ENCODE results near the gene SKI. TPM values are rescaled to one million over a fixed set of nuclear protein-coding genes. Genes with fewer than 3 reads are reported as not detected.

The SKI gene
- total RNA-seq, 1 donor from 2014 or later = 66.2 TPM

DNA sequence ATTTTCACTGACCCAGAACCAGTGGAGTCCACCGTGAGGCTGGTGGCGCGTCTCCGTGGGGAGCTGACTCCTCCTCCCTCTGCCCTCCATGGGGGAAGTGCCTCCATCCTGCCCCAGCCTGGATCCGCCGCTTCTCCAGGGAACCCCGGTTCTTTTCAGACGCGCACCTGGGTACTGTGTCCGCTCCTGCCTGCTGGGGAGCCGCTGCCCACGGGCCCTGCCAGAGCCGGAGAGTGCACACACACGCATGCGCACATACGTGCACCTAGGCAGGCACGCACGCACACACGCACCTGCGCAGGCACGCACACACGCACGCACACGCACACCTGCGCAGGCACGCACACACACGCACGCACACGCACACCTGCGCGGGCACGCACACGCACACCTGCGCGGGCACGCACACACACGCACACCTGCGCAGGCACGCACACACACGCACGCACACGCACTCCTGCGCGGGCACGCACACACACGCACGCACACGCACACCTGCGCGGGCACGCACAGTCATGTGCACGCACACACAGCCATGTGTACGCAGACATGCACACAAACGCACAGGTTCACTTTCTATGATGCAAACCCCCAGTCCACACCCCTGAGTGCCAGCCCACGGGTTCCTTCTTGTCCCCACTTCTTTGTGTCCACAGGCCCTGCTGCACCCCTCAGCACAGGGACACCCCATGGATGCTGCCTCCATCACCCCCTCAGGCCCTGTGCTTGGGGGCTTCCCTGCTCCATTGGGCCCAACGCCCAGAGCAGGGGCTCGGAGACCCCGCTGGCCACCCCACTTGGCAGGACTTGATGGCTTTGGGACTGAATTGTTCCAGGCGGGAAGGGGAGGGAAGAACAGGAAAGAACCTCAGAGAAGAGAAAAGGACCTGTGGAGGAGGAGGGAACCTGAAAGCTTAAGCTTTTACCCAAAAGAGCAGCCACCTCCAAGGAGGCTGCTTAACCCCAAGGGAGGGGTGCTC lies 120.5 kb downstream of the SKI start:
- H3K4me1 Mint-ChIP-seq (ENCODE audit: low read depth, unreplicated experiment) = no peaks in the 10 kb centered on the region
- no peaks in the 10 kb centered on the region for H3K36me3 Mint-ChIP-seq (ENCODE audit: low read depth, unreplicated experiment)
- FAIRE-seq (no peak), DNase-seq (ENCODE audit: low read depth) (no peak)
- Histone ChIP-seq H4K20me1 (ENCODE audit: insufficient read depth, low read length) (no peaks in the 10 kb centered on the region), H3K27ac (ENCODE audit: low read depth, low read length) (no peak overlapping the region), H3K9ac (ENCODE audit: low read length) (no peak overlapping the region), H3K4me2 (ENCODE audit: low read length) (no peak overlapping the region), H2AFZ (ENCODE audit: low read depth, low read length) (no peak overlapping the region), H3K4me1 (ENCODE audit: insufficient read depth, low read length) (no peaks in the 10 kb centered on the region), H3K36me3 (ENCODE audit: insufficient read depth, low read length) (no peaks in the 10 kb centered on the region), H3K9me3 (ENCODE audit: insufficient read depth, low read depth, low read length) (no peaks in the 10 kb centered on the region), H3K4me3 (ENCODE audit: insufficient read depth, low read depth, low read length) (no peak overlapping the region), H3K27me3 (ENCODE audit: insufficient read depth, low read length) (no peaks in the 10 kb centered on the region), H3K79me2 (ENCODE audit: insufficient read depth, low read length) (no peaks in the 10 kb centered on the region)
- no peaks in the 10 kb centered on the region for H3K9me3 Mint-ChIP-seq (ENCODE audit: unreplicated experiment)
- peak overlapping the region; percentile 34 for H3K27ac Mint-ChIP-seq (ENCODE audit: unreplicated experiment)
- TF ChIP-seq, protein P1, sequence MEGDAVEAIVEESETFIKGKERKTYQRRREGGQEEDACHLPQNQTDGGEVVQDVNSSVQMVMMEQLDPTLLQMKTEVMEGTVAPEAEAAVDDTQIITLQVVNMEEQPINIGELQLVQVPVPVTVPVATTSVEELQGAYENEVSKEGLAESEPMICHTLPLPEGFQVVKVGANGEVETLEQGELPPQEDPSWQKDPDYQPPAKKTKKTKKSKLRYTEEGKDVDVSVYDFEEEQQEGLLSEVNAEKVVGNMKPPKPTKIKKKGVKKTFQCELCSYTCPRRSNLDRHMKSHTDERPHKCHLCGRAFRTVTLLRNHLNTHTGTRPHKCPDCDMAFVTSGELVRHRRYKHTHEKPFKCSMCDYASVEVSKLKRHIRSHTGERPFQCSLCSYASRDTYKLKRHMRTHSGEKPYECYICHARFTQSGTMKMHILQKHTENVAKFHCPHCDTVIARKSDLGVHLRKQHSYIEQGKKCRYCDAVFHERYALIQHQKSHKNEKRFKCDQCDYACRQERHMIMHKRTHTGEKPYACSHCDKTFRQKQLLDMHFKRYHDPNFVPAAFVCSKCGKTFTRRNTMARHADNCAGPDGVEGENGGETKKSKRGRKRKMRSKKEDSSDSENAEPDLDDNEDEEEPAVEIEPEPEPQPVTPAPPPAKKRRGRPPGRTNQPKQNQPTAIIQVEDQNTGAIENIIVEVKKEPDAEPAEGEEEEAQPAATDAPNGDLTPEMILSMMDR (IDR thresholded peaks at IDR 0.05; ENCODE audit: insufficient read depth, low read depth, low read length) = no peak
- TF ChIP-seq EZH2 (IDR thresholded peaks at IDR 0.05; ENCODE audit: insufficient read depth, low read length) = no peak
- H3K27me3 Mint-ChIP-seq (ENCODE audit: low read depth, unreplicated experiment) = peaks cover 28% of the 10 kb centered on the region
- H3K4me3 Mint-ChIP-seq (ENCODE audit: unreplicated experiment) = no peak overlapping the region

- Histone ChIP-seq H3K79me2 (ENCODE audit: insufficient read depth, low read length) (no peaks in the 10 kb centered on the region), H3K27me3 (ENCODE audit: insufficient read depth, low read length) (no peaks in the 10 kb centered on the region), H3K9me3 (ENCODE audit: insufficient read depth, low read depth, low read length) (no peaks in the 10 kb centered on the region), H2AFZ (ENCODE audit: low read depth, low read length) (no peak overlapping the region), H3K4me2 (ENCODE audit: low read length) (no peak overlapping the region), H3K4me3 (ENCODE audit: insufficient read depth, low read depth, low read length) (no peak overlapping the region), H3K27ac (ENCODE audit: low read depth, low read length) (no peak overlapping the region), H3K36me3 (ENCODE audit: insufficient read depth, low read length) (no peaks in the 10 kb centered on the region), H3K9ac (ENCODE audit: low read length) (no peak overlapping the region), H3K4me1 (ENCODE audit: insufficient read depth, low read length) (no peaks in the 10 kb centered on the region), H4K20me1 (ENCODE audit: insufficient read depth, low read length) (no peaks in the 10 kb centered on the region)
- Mint-ChIP-seq H3K27ac (ENCODE audit: unreplicated experiment) (no peak overlapping the region), H3K36me3 (ENCODE audit: low read depth, unreplicated experiment) (no peaks in the 10 kb centered on the region), H3K4me3 (ENCODE audit: unreplicated experiment) (no peak overlapping the region), H3K27me3 (ENCODE audit: low read depth, unreplicated experiment) (peaks cover 32% of the 10 kb centered on the region), H3K4me1 (ENCODE audit: low read depth, unreplicated experiment) (no peaks in the 10 kb centered on the region), H3K9me3 (ENCODE audit: unreplicated experiment) (no peaks in the 10 kb centered on the region)
- TF ChIP-seq, protein P1 (IDR thresholded peaks at IDR 0.05; ENCODE audit: insufficient read depth, low read depth, low read length) = no peak
- no peak for TF ChIP-seq EZH2 (IDR thresholded peaks at IDR 0.05; ENCODE audit: insufficient read depth, low read length)
- DNase-seq (ENCODE audit: low read depth) (no peak), FAIRE-seq (no peak)
These were observed 121.7 kb downstream of the SKI start for GRCh38 chr1:2349806-2350205.

DNA sequence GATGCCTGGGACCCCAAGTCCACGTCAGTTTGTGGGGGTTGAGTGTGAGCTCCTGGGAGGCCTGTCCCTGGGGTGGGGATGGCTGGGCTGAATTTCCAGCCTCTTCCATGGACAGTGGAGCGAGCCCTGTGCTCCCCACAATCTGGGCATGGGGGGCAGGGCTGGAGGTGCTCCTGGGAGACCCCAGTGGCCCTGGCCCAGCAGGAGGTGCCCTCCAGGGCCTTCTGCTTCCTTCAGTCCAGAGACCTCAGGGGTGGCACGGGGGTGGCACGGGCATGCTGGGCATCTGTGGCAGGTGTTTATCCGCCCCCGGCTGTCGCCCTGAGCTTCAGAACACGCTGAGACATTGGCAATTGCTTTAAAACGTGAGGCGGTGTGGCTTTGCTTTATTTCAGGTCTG lies 122.4 kb downstream of the SKI start:
- H3K27ac Mint-ChIP-seq (ENCODE audit: unreplicated experiment) = no peak overlapping the region
- no peak overlapping the region for H3K4me3 Mint-ChIP-seq (ENCODE audit: unreplicated experiment)
- peaks cover 32% of the 10 kb centered on the region for H3K27me3 Mint-ChIP-seq (ENCODE audit: low read depth, unreplicated experiment)

More for the DNA sequence above, 122.4 kb downstream of the SKI start:
- Histone ChIP-seq H3K4me3 (ENCODE audit: insufficient read depth, low read depth, low read length) (no peak overlapping the region), H3K27me3 (ENCODE audit: insufficient read depth, low read length) (no peaks in the 10 kb centered on the region), H3K9ac (ENCODE audit: low read length) (no peak overlapping the region), H3K9me3 (ENCODE audit: insufficient read depth, low read depth, low read length) (no peaks in the 10 kb centered on the region), H3K36me3 (ENCODE audit: insufficient read depth, low read length) (no peaks in the 10 kb centered on the region), H3K27ac (ENCODE audit: low read depth, low read length) (no peak overlapping the region), H3K4me2 (ENCODE audit: low read length) (no peak overlapping the region), H3K79me2 (ENCODE audit: insufficient read depth, low read length) (no peaks in the 10 kb centered on the region), H3K4me1 (ENCODE audit: insufficient read depth, low read length) (no peaks in the 10 kb centered on the region), H4K20me1 (ENCODE audit: insufficient read depth, low read length) (no peaks in the 10 kb centered on the region), H2AFZ (ENCODE audit: low read depth, low read length) (no peak overlapping the region)
- Mint-ChIP-seq H3K36me3 (ENCODE audit: low read depth, unreplicated experiment) (no peaks in the 10 kb centered on the region), H3K4me1 (ENCODE audit: low read depth, unreplicated experiment) (no peaks in the 10 kb centered on the region), H3K9me3 (ENCODE audit: unreplicated experiment) (no peaks in the 10 kb centered on the region)
- DNase-seq (ENCODE audit: low read depth) (no peak), FAIRE-seq (no peak)
- TF ChIP-seq, protein P1 (IDR thresholded peaks at IDR 0.05; ENCODE audit: insufficient read depth, low read depth, low read length) = no peak
- no peak for TF ChIP-seq EZH2 (IDR thresholded peaks at IDR 0.05; ENCODE audit: insufficient read depth, low read length)

Data from astrocyte (in vitro differentiated cells and primary cell).